Measurements from ENCODE around the gene SMOC1.

SMOC1 gene

DNA sequence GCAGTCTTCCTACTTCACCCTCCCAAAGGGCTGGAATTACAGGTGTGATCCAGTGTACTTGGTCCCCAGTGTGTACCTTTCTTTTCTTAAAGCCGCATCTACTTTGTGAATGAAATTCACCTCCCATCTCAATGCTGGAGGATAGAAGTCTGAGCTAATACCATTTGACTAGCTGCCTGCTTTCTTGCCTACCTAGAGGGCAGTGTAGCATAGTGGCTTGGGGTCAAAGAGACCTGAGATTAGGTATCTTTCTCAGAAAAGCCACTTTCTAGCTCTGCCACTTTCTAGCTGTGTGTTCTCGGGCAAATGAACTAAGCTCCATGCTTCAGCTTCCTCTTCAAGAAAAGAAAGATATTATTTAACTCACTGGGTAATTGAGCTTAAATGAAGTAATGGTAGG is 16.9 kb downstream of the SMOC1 start:
- TF ChIP-seq TAF1 (IDR thresholded peaks at IDR 0.05; ENCODE audit: borderline replicate concordance, insufficient read depth, low read length) (no peak), FOXP2 (optimal IDR thresholded peaks at IDR 0.05; ENCODE audit: borderline replicate concordance, extremely low read depth, extremely low read length, insufficient read depth) (no peak), POLR2AphosphoS5 (IDR thresholded peaks at IDR 0.05; ENCODE audit: low read depth, low read length) (no peak), SIN3A (IDR thresholded peaks at IDR 0.05; ENCODE audit: borderline replicate concordance, insufficient read depth, low read length) (no peak)
- TF ChIP-seq, protein P1, sequence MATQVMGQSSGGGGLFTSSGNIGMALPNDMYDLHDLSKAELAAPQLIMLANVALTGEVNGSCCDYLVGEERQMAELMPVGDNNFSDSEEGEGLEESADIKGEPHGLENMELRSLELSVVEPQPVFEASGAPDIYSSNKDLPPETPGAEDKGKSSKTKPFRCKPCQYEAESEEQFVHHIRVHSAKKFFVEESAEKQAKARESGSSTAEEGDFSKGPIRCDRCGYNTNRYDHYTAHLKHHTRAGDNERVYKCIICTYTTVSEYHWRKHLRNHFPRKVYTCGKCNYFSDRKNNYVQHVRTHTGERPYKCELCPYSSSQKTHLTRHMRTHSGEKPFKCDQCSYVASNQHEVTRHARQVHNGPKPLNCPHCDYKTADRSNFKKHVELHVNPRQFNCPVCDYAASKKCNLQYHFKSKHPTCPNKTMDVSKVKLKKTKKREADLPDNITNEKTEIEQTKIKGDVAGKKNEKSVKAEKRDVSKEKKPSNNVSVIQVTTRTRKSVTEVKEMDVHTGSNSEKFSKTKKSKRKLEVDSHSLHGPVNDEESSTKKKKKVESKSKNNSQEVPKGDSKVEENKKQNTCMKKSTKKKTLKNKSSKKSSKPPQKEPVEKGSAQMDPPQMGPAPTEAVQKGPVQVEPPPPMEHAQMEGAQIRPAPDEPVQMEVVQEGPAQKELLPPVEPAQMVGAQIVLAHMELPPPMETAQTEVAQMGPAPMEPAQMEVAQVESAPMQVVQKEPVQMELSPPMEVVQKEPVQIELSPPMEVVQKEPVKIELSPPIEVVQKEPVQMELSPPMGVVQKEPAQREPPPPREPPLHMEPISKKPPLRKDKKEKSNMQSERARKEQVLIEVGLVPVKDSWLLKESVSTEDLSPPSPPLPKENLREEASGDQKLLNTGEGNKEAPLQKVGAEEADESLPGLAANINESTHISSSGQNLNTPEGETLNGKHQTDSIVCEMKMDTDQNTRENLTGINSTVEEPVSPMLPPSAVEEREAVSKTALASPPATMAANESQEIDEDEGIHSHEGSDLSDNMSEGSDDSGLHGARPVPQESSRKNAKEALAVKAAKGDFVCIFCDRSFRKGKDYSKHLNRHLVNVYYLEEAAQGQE (IDR thresholded peaks at IDR 0.05; ENCODE audit: insufficient read depth in 1 of 2, low read depth in 2 of 2, low read length in 2 of 2), result no peak

DNA sequence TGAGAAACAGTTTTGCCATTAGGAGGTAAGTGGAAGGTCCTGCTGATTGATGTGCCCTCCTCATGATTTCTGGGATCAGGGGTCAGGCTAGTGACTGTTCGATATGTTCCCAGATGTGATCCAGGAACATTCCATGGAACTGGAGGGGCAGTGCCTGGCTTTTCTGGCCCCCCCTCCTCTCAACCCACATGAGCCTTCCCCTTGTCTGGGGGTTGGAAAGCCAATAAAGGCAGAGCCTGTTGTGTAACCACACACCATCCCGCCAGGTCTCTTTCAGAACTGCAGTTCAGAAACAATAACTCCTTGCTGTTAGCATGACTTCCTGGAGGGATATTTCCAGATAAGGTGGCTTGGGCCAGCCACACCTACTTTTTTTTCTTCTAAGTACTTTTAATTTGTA is 17.8 kb downstream of the SMOC1 start:
- TF ChIP-seq, protein P1 (IDR thresholded peaks at IDR 0.05; ENCODE audit: insufficient read depth in 1 of 2, low read depth in 2 of 2, low read length in 2 of 2), result no peak
- no peak for TF ChIP-seq TAF1 (IDR thresholded peaks at IDR 0.05; ENCODE audit: borderline replicate concordance, insufficient read depth, low read length)
- TF ChIP-seq SIN3A (IDR thresholded peaks at IDR 0.05; ENCODE audit: borderline replicate concordance, insufficient read depth, low read length), result no peak
- no peak for TF ChIP-seq POLR2AphosphoS5 (IDR thresholded peaks at IDR 0.05; ENCODE audit: low read depth, low read length)
- TF ChIP-seq FOXP2 (optimal IDR thresholded peaks at IDR 0.05; ENCODE audit: borderline replicate concordance, extremely low read depth, extremely low read length, insufficient read depth), result no peak

DNA sequence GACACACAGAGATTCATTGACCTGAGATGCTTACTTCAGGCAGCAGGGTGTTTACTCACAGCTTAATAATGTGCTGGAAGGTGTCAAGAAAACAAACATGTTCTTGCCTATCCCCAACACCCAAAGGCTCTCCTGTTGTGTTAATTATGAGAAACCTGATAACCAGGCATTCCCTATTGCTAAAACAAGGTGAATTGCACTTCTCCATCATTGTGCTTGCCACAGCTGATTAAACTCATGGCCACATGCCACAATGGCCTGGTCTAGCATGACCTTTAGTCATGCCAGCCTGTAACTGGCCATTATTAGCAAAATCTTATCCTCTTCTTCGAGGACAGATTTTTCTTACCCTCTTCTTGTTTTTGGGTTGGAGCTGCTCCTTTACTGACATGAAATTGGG is 21.4 kb downstream of the SMOC1 start:
- no peak for TF ChIP-seq SIN3A (IDR thresholded peaks at IDR 0.05; ENCODE audit: borderline replicate concordance, insufficient read depth, low read length)
- TF ChIP-seq, protein P1 (IDR thresholded peaks at IDR 0.05; ENCODE audit: insufficient read depth in 1 of 2, low read depth in 2 of 2, low read length in 2 of 2), result no peak
- TF ChIP-seq TAF1 (IDR thresholded peaks at IDR 0.05; ENCODE audit: borderline replicate concordance, insufficient read depth, low read length), result no peak
- no peak for TF ChIP-seq FOXP2 (optimal IDR thresholded peaks at IDR 0.05; ENCODE audit: borderline replicate concordance, extremely low read depth, extremely low read length, insufficient read depth)
- no peak for TF ChIP-seq POLR2AphosphoS5 (IDR thresholded peaks at IDR 0.05; ENCODE audit: low read depth, low read length)

DNA sequence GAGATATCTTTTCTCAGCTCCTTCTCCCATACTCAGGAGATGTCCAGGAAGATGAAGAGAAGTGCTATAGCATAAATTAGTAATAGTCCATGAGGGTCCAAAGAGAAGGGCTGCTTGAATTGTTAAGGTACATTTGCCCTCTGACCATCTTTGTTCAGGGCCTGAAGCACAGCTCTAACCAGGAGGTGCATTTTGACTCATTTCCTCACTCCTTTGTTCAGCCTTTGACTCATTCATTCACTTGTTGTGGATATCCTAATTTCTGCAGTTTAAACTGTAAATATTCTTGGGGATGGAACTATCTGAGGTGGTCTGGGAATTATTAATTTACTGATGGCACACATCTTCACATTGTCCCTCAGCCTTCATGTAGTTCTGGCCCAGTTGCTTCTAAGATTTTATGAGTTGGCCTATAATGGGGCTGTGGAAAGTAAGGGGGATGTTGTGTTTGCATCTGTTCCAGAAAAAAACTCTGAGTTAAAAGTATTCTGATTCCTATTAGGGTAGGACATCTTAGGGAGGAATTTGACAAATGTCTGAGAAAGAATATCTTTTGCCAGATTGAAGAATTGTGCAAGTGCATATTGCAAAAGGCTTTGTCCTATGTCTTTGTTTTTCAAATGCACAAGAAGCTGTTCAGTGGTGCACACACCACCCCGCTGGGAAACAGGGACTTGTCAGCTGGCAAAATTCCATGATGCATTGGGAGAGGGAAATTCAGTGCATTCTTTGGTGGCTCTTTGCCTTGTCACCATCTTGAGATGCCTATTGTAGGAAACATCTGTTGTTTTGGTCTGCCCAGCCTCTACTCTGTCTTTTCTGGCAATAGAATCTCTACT is 22.1 kb downstream of the SMOC1 start:
- no peak for TF ChIP-seq TAF1 (IDR thresholded peaks at IDR 0.05; ENCODE audit: borderline replicate concordance, insufficient read depth, low read length)
- TF ChIP-seq, protein P1 (IDR thresholded peaks at IDR 0.05; ENCODE audit: insufficient read depth in 1 of 2, low read depth in 2 of 2, low read length in 2 of 2), result no peak

All from PFSK-1 (cell line).